Ovary (tissue), 1 donor: ENCODE measurements around the gene ADGRV1.

Source experiments
- EP300 ChIP-seq: sonication (generic); formaldehyde crosslinking; IDR thresholded peaks from one replicate; pipeline ENCODE4 v1.6.1; 2017; ENCODE audit warnings: antibody characterized with exemption
- POLR2A ChIP-seq: fragments of 450-650 bp; IDR thresholded peaks from one replicate; pipeline ENCODE4 v1.6.1; 2017; ENCODE audit warnings: antibody characterized with exemption, mild to moderate bottlenecking, moderate library complexity

GRCh38 chr5:90657788-90658187 lies 99.2 kb downstream of the ADGRV1 start:
- TF ChIP-seq EP300 (no peak), POLR2A (no peak)
